22Rv1 (cell line): ENCODE measurements around the gene RPTOR.
"Not testable (repeated sequence)": the region's sequence is repeated elsewhere in the genome, so short reads cannot be mapped to it uniquely, and the experiment has no call there.

Experiments used
- H3K27ac ChIP-seq: fragments of 450-650 bp; 2 replicates; pipeline ENCODE4 v1.5.1; 2017
- ZFX ChIP-seq: fragments of 450-650 bp; IDR thresholded peaks from 2 replicates; pipeline ENCODE4 v1.6.1; 2017; ENCODE audit warnings: antibody characterized with exemption, borderline replicate concordance
- TF ChIP-seq, protein P1 (sequence below): fragments of 450-650 bp; IDR thresholded peaks from 2 replicates; pipeline ENCODE4 v1.5.1; 2017; ENCODE audit warnings: mild to moderate bottlenecking

RPTOR gene

DNA sequence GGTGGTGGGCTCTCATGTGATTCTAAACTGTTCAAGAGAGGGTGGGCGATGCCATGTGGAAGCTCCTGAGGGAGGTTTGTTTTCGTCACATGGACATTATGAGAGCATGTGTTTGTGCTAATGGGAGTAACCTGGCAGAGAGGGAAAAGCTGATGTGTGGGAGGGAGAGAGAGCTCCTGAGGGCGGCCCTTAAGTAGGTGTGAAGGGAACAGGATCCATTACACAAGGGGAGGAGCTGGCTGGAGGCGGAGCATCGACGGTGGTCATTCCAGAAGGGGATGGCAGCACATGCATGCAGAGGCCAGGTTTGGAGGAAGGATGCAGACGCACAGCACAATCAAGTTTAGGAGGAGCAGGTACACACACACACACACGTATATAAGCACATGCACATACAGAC is 197.5 kb downstream of the RPTOR start:
- TF ChIP-seq, protein P1, sequence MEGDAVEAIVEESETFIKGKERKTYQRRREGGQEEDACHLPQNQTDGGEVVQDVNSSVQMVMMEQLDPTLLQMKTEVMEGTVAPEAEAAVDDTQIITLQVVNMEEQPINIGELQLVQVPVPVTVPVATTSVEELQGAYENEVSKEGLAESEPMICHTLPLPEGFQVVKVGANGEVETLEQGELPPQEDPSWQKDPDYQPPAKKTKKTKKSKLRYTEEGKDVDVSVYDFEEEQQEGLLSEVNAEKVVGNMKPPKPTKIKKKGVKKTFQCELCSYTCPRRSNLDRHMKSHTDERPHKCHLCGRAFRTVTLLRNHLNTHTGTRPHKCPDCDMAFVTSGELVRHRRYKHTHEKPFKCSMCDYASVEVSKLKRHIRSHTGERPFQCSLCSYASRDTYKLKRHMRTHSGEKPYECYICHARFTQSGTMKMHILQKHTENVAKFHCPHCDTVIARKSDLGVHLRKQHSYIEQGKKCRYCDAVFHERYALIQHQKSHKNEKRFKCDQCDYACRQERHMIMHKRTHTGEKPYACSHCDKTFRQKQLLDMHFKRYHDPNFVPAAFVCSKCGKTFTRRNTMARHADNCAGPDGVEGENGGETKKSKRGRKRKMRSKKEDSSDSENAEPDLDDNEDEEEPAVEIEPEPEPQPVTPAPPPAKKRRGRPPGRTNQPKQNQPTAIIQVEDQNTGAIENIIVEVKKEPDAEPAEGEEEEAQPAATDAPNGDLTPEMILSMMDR = no peak
- no peak for TF ChIP-seq ZFX
- no peak overlapping the region for H3K27ac ChIP-seq

DNA sequence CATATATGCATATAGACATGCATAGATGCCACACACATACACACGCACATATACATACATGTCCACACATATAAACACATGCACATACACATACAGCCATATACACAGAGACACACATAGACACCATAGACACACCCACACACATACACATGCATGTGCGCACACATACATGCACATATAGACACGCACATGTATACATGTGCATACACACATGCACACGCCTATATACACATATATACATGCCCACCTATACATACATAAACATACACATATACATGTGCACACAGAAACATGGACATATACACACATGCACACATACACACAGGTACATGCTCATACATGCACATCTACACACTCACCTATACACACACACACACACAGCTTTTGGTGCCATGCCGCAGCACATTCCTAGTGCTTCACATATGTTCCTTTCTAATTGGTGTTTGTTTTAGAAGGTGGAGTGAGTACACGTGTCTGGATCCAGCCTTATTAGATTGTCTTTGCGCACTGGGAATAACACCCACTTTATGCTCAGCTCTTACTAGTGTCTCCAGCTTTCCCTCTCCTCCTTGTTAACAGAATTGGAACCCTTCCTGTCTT is 198.0 kb downstream of the RPTOR start:
- no peak overlapping the region for H3K27ac ChIP-seq
- TF ChIP-seq, protein P1 = no peak
- no peak for TF ChIP-seq ZFX

DNA sequence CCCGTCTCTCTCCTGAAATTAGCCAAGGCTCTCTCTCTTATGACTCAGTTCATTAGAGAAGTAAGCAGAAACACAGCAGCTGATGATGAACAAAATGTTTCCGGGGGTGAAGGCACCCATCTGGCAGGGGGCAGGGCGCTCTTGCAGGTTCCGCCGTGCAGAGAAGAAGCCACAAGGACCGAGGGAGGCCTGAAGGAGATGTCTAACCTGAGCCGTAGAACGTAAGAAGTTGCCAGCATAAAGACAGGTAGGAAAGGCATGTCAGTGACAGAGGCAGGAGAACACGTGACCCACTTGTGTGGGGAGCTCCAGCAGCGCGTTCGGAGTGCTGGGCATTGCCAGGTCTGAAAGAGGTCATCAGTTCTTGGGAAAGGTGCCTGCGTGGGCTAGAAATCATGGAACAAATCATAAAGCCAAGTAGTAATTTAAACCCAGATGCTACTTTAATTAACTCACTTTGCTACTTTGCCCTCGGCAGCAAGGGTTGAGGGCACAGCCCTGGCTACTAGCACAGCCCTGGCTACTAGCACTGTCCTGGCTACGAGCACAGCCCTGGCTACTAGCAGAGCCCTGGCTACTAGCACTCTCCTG is 198.6 kb downstream of the RPTOR start:
- TF ChIP-seq, protein P1 = no peak
- no peak for TF ChIP-seq ZFX
- no peak overlapping the region for H3K27ac ChIP-seq

DNA sequence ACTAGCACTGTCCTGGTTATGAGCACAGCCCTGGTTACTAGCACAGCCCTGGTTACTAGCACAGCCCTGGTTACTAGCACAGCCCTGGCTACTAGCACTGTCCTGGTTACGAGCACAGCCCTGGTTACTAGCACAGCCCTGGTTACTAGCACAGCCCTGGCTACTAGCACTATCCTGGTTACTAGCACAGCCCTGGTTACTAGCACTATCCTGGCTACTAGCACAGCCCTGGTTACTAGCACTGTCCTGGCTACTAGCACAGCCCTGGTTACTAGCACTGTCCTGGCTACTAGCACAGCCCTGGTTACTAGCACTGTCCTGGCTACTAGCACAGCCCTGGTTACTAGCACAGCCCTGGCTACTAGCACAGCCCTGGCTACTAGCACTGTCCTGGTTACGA is 199.3 kb downstream of the RPTOR start:
- not testable (repeated sequence) for H3K27ac ChIP-seq

DNA sequence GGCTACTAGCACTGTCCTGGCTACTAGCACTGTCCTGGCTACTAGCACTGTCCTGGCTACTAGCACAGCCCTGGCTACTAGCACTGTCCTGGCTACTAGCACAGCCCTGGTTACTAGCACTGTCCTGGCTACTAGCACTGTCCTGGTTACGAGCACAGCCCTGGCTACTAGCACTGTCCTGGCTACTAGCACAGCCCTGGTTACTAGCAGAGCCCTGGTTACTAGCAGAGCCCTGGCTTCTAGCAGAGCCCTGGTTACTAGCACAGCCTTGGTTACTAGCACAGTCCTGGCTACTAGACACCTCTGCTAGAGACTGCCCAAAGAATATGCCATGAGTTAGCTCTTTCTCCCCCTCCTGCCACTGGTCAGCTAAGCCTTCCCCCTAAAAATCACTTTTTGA is 200.1 kb downstream of the RPTOR start:
- not testable (repeated sequence) for H3K27ac ChIP-seq

DNA sequence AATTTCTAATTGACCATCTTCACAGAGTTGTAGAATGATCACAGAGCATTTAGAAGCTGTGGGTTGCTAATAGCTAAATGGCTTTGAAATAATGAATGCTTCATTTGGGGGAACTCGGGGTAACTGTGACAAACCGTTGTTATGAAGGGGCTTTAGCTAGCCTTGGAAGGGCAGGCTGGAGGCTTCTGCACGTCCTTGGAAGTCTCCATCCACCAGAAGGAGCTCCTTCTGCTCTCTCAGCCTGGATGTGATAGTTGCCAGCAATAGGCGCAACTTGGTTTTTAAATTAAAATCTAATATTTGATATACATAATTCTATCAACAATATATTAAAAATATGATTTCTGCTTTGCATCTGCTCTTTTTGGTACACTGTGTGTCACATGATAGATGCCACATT is 200.5 kb downstream of the RPTOR start:
- no peak overlapping the region for H3K27ac ChIP-seq
- TF ChIP-seq, protein P1 = no peak
- no peak for TF ChIP-seq ZFX

DNA sequence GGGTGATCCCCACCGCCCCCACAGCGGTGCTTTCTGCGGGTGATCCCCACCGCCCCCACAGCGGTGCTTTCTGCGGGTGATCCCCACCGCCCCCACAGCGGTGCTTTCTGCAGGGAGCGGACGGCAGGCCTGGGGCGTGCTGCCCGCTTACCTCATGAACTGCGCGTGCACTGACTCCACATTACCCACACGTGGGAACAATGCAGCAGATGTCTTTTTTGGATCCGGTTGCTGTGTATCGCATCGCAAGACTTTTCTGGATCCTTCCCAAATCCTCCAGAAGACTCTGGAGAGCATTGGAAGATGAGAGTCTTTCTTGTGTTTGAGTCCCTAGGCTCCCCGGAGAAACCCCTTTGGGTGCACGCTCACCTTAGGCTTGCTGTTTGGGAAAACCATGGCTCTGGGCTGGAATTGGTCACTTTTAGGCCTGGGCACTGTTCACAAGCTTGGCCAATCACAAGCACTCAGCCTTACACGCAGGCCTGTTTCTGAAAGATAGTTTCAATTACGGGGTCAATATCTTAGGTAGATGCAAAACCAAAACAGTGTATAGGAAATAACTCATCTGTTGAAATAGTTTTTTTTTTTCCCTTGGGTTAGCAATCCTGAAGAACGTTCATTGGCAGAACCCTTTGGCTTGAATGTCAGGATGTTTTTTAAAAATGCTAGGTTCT is 201.8 kb downstream of the RPTOR start:
- TF ChIP-seq ZFX = no peak
- TF ChIP-seq, protein P1 = no peak
- no peak overlapping the region for H3K27ac ChIP-seq

DNA sequence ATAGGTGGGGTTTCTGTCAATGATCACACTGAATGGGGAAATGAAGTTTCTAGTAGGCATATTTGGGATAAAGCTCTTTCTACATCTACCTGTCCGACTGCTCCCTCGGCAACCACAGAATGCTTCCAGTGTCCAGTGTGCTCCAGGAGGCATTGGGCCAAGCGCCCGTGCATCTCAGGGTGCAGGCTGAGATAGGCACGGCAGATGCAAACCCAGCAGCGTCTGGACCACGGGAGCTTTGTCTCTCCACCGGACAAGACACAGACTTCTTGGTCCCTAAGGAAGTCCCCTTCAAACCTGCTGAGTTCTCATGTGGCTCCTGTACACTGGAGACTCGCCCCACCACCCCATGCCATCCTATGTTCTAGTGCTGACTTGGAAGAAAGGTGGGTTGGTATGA is 202.8 kb downstream of the RPTOR start:
- TF ChIP-seq ZFX = no peak
- no peak overlapping the region for H3K27ac ChIP-seq

DNA sequence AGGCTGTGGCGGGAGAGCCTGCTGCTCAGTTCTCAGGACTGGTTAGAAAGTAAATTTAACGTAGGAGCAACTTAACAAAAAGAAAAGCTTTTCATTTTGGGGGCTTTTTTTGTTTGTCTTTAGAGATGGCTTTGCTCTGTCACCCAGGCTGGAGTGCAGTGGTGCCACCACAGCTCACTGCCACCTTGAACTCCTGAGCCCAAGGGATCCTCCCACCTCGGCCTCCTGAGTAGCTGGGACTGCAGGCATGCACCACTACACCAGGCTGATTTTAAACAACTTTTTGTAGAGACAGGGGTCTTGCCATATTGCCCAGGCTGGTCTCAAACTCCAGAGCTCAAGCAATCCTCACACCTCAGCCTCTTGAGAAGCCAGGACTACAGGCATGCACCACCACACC is 205.0 kb downstream of the RPTOR start:
- TF ChIP-seq, protein P1 = no peak
- no peak for TF ChIP-seq ZFX
- no peak overlapping the region for H3K27ac ChIP-seq
